NCI-H1930 (cell line): Measurements from ENCODE around the gene CTSA.

ENCODE experiments used
- DNase-seq, 2 experiments: peaks; one replicate each; lab custom pipeline; 2025; lab: John Stamatoyannopoulos, UW

CTSA gene

GRCh38 chr20:45890985-45891983, at the start of gene CTSA, which contains the start of gene NEURL2:
Gene CTSA, plus strand, starts transcription at chr20:45891335. Its CDS starts 234 bp downstream, at chr20:45891569.
Gene NEURL2, minus strand, starts transcription at chr20:45891208. Its CDS starts 217 bp downstream, at chr20:45890991.
- peak; percentile 89 to 94 for DNase-seq

- no peak for DNase-seq
These were observed 49.6 kb upstream of the CTSA start for GRCh38 chr20:45841407-45842129.

- DNase-seq = no peak
These were observed 48.8 kb upstream of the CTSA start for GRCh38 chr20:45842169-45842812.

GRCh38 chr20:45843506-45843905, 47.6 kb upstream of the CTSA start:
- DNase-seq = no peak

- no peak for DNase-seq
These were observed 45.7 kb upstream of the CTSA start for GRCh38 chr20:45845452-45845851.

GRCh38 chr20:45848421-45848820, 42.7 kb upstream of the CTSA start:
- no peak for DNase-seq

- DNase-seq = no peak
These were observed 42.1 kb upstream of the CTSA start for GRCh38 chr20:45848969-45849582.

GRCh38 chr20:45850238-45850637, 40.9 kb upstream of the CTSA start:
- DNase-seq = no peak

GRCh38 chr20:45850926-45851325, 40.2 kb upstream of the CTSA start:
- no peak for DNase-seq

GRCh38 chr20:45851501-45851900, 39.6 kb upstream of the CTSA start:
- no peak for DNase-seq

GRCh38 chr20:45852326-45852725, 38.8 kb upstream of the CTSA start:
- DNase-seq = no peak

- no peak for DNase-seq
These were observed 37.7 kb upstream of the CTSA start for GRCh38 chr20:45853484-45853883.

GRCh38 chr20:45857114-45857881, 33.8 kb upstream of the CTSA start, which contains the start of the genes ACOT8 and ZSWIM3:
Gene ACOT8, minus strand, starts transcription at chr20:45857392. Its CDS starts 77 bp downstream, at chr20:45857315.
Gene ZSWIM3, plus strand, starts transcription at chr20:45857614. Its CDS starts 212 bp downstream, at chr20:45857826.
- DNase-seq = peak; percentile 100

- no peak for DNase-seq
These were observed 33.3 kb upstream of the CTSA start for GRCh38 chr20:45857882-45858216.

GRCh38 chr20:45859916-45860315, 31.2 kb upstream of the CTSA start:
- no peak for DNase-seq

GRCh38 chr20:45860560-45861220, 30.4 kb upstream of the CTSA start:
- DNase-seq = no peak

GRCh38 chr20:45861221-45862075, 29.7 kb upstream of the CTSA start:
- DNase-seq = no peak

- no peak for DNase-seq
These were observed 27.3 kb upstream of the CTSA start for GRCh38 chr20:45863543-45864470.
